NB4 (cell line): ENCODE measurements around the gene POP4.

ENCODE experiments used
- POLR2A ChIP-seq: IDR thresholded peaks from 2 replicates; pipeline ENCODE4 v1.6.1; 2011; ENCODE audit warnings: mild to moderate bottlenecking; ENCODE audit not compliant: insufficient read length; ENCODE audit errors: extremely low read depth
- TF ChIP-seq, protein P1 (sequence below): IDR thresholded peaks from one replicate; pipeline ENCODE4 v1.5.1; 2012; ENCODE audit warnings: low read depth, low read length
- TF ChIP-seq, protein P2 (sequence below): IDR thresholded peaks from 2 replicates; pipeline ENCODE4 v1.6.1; 2011; ENCODE audit warnings: low read depth, low read length

DNA sequence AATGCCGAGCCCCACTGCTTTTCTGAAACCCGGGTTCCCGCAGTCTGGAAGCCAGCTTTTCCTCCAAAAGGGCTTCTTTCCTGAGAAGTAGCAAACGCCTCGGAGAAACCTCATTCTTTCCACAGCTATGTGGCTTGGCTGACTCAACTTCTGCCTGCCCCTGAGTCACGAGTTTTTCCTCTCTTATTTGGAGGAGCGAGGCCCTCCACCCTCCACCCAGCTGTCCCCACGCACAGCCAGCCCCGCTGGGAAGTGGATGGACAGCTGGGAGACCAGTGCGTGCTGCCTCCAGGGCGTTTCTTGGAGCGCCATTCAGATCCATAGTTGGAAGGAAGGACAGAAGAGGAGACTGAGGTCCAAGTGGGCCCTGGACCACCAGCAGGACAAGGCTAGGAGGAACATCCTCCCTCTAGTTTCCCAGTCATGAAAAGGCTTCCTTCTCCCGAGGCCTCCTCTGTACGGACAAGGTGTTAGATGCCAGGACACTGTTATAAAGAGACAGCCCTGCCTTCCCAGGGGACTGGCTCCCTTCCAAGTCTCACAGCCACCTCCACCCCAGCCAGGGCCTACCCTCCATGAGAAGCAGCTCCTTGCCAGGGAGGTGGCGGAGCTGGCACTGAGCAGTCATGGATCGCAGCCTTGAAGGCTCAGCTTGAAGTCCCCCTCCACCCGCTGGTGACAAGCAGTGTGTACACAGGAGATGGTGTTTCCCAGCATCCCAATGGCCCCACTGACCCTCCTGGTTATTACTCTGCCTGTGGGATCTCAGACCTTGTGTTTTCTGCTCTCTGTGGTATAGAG is 56.7 kb downstream of the POP4 start:
- TF ChIP-seq, protein P1, sequence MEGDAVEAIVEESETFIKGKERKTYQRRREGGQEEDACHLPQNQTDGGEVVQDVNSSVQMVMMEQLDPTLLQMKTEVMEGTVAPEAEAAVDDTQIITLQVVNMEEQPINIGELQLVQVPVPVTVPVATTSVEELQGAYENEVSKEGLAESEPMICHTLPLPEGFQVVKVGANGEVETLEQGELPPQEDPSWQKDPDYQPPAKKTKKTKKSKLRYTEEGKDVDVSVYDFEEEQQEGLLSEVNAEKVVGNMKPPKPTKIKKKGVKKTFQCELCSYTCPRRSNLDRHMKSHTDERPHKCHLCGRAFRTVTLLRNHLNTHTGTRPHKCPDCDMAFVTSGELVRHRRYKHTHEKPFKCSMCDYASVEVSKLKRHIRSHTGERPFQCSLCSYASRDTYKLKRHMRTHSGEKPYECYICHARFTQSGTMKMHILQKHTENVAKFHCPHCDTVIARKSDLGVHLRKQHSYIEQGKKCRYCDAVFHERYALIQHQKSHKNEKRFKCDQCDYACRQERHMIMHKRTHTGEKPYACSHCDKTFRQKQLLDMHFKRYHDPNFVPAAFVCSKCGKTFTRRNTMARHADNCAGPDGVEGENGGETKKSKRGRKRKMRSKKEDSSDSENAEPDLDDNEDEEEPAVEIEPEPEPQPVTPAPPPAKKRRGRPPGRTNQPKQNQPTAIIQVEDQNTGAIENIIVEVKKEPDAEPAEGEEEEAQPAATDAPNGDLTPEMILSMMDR: no peak
- TF ChIP-seq POLR2A: no peak
- TF ChIP-seq, protein P2, sequence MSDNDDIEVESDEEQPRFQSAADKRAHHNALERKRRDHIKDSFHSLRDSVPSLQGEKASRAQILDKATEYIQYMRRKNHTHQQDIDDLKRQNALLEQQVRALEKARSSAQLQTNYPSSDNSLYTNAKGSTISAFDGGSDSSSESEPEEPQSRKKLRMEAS: no peak
